Measurements from ENCODE around the gene TRAPPC10. TPM values are rescaled to one million over a fixed set of nuclear protein-coding genes. Genes with fewer than 3 reads are reported as not detected.
"Not testable (repeated sequence)": the region's sequence is repeated elsewhere in the genome, so short reads cannot be mapped to it uniquely, and the experiment has no call there.

TRAPPC10 gene
- total and polyA plus RNA-seq, 5 donors = 7.6 to 23.3 (median 19.0) TPM

DNA sequence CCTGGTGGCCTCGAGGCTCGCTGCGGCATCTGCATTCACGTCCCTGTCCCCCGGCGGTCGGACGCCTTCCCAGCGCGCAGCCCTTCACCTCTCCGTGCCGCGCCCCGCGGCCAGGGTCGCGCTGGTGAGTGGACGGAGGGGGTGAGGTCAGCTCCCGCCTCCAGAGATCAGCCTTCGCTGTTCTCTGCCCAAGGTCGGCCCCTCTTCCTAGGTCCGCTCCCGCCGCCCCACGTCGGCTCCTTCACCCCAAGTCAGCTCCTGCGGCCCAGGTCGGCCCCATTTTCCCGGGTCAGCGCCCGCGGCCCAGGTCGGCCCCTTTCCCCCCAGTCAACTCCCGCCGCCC is 121.6 kb downstream of the TRAPPC10 start:
- not testable (repeated sequence) for H3K4me3 ChIP-seq (ENCODE audit: low read length)
- no CpG with 5 or more reads among the region's 35 CpGs for WGBS
- peak in 1 of 2 donors; percentile 23 for ATAC-seq

DNA sequence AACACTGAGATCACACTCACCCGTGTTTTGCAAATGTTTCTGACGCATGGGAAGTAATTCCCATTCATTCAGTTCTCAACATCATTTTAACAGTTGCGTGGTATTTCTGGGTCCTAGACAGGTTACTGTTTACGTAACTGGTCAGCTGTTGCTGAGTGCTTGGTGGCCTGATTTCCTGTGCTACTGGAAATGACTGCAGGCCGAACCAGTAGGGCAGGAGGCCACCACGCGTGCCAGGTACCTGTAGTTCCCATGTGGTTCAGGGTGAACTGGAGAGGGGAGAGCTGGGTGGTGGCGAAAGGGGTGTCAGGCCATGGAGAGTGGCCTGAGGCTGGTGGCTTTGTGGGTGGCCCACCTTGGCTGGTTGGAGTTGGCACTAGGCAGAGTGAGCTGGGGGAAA is 122.6 kb downstream of the TRAPPC10 start:
- H3K4me1 ChIP-seq (ENCODE audit: control insufficient read depth, insufficient read depth, low read length); DNase-seq; H3K27ac ChIP-seq (ENCODE audit: low read length); ATAC-seq; H3K9me3 ChIP-seq (ENCODE audit: control insufficient read depth, low read length); intact Hi-C loops (cut with DNase I); H3K4me3 ChIP-seq (ENCODE audit: low read length); H3K27me3 ChIP-seq (ENCODE audit: control insufficient read depth, insufficient read depth): not testable (repeated sequence)
- WGBS = no CpG with 5 or more reads among the region's 8 CpGs

More for the DNA sequence above, 121.6 kb downstream of the TRAPPC10 start:
- intact Hi-C loops (cut with DNase I); H3K27ac ChIP-seq (ENCODE audit: low read length); H3K9me3 ChIP-seq (ENCODE audit: control insufficient read depth, low read length); H3K27me3 ChIP-seq (ENCODE audit: control insufficient read depth, insufficient read depth); DNase-seq; H3K4me1 ChIP-seq (ENCODE audit: control insufficient read depth, insufficient read depth, low read length): not testable (repeated sequence)

DNA sequence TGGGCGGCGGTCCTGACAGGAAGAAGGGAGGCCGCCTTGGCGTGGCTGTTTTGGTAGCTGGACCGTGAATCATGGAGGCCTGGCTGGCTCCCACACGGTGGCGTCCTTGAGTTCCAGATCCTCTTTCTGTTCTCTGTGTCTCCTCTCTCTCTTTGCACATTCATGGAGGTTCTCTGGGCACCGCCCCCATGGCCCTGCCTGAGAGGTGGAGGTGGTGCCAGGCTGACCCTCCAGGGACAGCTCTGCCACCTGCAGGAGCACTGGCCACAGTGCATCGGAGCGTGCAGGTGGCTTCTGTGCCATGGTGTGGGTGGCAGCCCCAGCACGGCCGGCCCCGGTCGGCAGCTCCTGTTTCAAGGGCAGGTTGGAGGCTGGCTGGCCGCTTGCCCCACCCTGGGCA is 125.9 kb downstream of the TRAPPC10 start:
- H3K27me3 ChIP-seq (ENCODE audit: control insufficient read depth, insufficient read depth); H3K9me3 ChIP-seq (ENCODE audit: control insufficient read depth, low read length); H3K4me1 ChIP-seq (ENCODE audit: control insufficient read depth, insufficient read depth, low read length); intact Hi-C loops (cut with DNase I); H3K27ac ChIP-seq (ENCODE audit: low read length); H3K4me3 ChIP-seq (ENCODE audit: low read length): not testable (repeated sequence)
- DNase-seq (peak in 1 of 3 donors; percentile 44), ATAC-seq (peak; percentile 2 to 10)
- no CpG with 5 or more reads among the region's 15 CpGs for WGBS

DNA sequence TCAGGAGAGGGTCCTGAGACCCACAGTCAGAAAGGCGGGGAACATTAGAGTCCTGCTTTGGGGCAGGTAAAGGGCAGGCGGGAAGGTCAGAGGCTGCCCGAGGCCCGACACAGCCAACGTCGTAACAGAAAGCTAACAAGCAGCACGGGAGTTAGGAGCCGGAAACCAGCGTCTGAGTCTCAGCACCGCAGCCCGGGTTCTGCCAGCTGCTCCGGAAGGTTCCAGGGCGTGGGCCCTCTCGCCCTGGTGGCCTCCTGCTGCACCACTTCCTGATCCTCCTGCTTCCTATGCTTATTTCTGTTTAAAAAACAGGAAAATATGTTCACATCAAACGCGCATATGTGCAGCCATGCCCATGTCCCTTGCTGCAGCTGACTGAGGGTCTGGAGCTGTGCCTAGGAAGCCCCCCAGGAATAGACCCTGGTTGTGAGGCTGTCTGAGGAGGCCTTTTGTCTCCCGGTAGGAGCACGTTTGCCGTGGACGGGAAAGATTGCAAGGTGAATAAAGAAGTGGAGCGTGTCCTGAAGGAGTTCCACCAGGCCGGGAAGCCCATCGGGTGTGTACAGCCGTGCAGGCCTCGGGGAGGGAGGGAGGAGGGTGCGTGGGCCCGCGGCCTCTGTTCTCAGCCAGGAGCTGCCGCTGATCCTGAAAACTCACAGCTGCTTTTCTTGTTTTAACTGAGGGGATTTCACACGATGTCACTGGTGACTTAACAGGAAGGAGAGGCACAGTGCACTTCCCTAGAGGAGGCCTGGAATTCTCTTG is 127.9 kb downstream of the TRAPPC10 start:
- WGBS = 49% methylated on average over 6 of the region's 30 CpGs
- H3K27ac ChIP-seq (ENCODE audit: low read length); H3K27me3 ChIP-seq (ENCODE audit: control insufficient read depth, insufficient read depth); H3K4me1 ChIP-seq (ENCODE audit: control insufficient read depth, insufficient read depth, low read length); H3K9me3 ChIP-seq (ENCODE audit: control insufficient read depth, low read length); H3K4me3 ChIP-seq (ENCODE audit: low read length); intact Hi-C loops (cut with DNase I): not testable (repeated sequence)
- ATAC-seq (peak; percentile 38 to 68), DNase-seq (peak in 1 of 3 donors; percentile 49)

DNA sequence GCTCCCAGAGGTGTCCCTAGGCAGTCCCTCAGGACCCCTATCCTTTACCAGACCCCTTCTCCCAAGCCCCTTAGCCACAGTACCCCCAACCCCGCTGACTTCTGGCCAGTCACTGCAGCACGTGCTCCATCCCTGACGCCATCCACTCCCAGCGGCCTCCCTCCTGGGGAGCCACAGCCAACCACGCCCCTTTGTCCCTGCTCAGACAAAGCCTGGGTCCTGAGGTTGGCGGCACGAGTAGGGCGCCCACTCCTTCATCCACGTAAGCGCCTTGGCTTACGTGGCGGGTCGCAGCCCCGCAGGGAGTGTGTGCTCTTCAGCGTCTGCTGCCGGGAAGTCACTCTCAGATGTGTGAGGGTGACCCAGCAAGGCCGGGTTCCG is 128.4 kb downstream of the TRAPPC10 start:
- H3K27me3 ChIP-seq (ENCODE audit: control insufficient read depth, insufficient read depth); H3K4me1 ChIP-seq (ENCODE audit: control insufficient read depth, insufficient read depth, low read length); H3K27ac ChIP-seq (ENCODE audit: low read length); H3K9me3 ChIP-seq (ENCODE audit: control insufficient read depth, low read length); DNase-seq; H3K4me3 ChIP-seq (ENCODE audit: low read length); intact Hi-C loops (cut with DNase I): not testable (repeated sequence)
- ATAC-seq = peak; percentile 7 to 38
- WGBS = no CpG with 5 or more reads among the region's 18 CpGs

DNA sequence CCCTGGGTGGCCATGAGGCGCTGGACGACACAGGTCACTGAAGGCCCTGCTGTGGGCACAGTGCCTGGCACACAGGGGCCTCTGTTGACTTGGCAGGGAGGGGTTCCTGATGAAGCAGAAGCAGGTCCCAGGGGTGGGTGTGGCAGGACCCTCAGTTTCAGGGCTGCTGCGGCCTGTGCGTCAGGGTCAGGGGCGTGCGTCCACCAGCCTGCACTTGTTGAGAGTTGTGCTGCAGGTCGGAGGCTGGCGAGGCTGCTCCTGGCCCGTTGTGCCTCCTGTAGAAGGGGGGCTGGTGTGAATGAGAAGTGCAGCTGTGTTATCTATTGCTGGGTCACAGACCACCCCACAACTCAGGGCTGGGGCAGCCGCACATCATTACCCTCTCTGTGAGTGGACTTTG is 130.4 kb downstream of the TRAPPC10 start:
- H3K4me3 ChIP-seq (ENCODE audit: low read length); ATAC-seq; H3K27ac ChIP-seq (ENCODE audit: low read length); H3K9me3 ChIP-seq (ENCODE audit: control insufficient read depth, low read length); H3K27me3 ChIP-seq (ENCODE audit: control insufficient read depth, insufficient read depth); H3K4me1 ChIP-seq (ENCODE audit: control insufficient read depth, insufficient read depth, low read length); intact Hi-C loops (cut with DNase I): not testable (repeated sequence)
- WGBS = no CpG with 5 or more reads among the region's 10 CpGs
- DNase-seq = peak in 1 of 3 donors; percentile 32

DNA sequence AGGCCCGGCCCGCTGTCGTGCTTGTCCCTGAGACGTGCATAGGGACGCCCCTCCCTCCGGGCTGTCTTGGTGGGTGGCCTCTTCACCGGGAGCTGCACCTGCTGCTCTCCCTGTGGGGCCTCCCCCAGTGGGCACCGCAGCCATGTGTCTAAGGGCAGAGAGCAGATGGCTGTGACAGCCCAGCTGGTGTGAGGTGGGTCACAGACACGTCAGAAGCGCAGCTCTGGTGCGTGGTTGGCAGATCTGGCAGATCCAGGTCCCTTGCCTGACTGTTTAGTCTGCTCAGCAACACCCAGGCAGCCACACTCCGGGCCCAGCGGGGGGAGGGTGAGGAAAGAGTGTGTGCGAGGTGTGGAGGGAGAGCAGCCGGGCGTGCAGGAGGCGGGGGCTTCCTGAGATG is 131.3 kb downstream of the TRAPPC10 start:
- intact Hi-C loops (cut with DNase I); H3K4me1 ChIP-seq (ENCODE audit: control insufficient read depth, insufficient read depth, low read length); H3K27me3 ChIP-seq (ENCODE audit: control insufficient read depth, insufficient read depth); ATAC-seq; H3K27ac ChIP-seq (ENCODE audit: low read length); H3K4me3 ChIP-seq (ENCODE audit: low read length); H3K9me3 ChIP-seq (ENCODE audit: control insufficient read depth, low read length); DNase-seq: not testable (repeated sequence)
- no CpG with 5 or more reads among the region's 17 CpGs for WGBS

DNA sequence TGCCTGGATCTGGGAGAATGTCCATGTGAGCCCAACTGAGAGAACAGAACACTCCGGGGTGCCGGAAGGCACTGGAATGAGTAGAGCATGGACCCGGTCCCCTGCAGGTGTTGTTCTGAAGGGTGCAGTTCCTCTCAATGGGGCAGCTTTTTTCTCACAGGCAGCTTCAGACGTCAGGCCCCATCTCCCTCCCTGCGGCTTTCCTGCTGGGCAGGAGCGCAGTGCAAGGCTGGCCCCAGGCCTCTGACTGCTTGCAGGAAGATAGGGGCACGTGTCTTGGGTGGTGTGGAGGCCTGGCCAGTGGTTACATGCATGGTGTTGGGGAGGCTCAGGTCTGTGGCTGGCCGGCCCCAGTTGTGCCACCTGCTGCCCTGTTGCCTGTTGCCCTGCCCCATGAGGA is 131.9 kb downstream of the TRAPPC10 start:
- intact Hi-C loops (cut with DNase I); H3K9me3 ChIP-seq (ENCODE audit: control insufficient read depth, low read length); ATAC-seq; H3K4me1 ChIP-seq (ENCODE audit: control insufficient read depth, insufficient read depth, low read length); H3K27ac ChIP-seq (ENCODE audit: low read length); H3K27me3 ChIP-seq (ENCODE audit: control insufficient read depth, insufficient read depth); H3K4me3 ChIP-seq (ENCODE audit: low read length): not testable (repeated sequence)
- WGBS = no CpG with 5 or more reads among the region's 8 CpGs
- DNase-seq = peak in 1 of 3 donors; percentile 36

DNA sequence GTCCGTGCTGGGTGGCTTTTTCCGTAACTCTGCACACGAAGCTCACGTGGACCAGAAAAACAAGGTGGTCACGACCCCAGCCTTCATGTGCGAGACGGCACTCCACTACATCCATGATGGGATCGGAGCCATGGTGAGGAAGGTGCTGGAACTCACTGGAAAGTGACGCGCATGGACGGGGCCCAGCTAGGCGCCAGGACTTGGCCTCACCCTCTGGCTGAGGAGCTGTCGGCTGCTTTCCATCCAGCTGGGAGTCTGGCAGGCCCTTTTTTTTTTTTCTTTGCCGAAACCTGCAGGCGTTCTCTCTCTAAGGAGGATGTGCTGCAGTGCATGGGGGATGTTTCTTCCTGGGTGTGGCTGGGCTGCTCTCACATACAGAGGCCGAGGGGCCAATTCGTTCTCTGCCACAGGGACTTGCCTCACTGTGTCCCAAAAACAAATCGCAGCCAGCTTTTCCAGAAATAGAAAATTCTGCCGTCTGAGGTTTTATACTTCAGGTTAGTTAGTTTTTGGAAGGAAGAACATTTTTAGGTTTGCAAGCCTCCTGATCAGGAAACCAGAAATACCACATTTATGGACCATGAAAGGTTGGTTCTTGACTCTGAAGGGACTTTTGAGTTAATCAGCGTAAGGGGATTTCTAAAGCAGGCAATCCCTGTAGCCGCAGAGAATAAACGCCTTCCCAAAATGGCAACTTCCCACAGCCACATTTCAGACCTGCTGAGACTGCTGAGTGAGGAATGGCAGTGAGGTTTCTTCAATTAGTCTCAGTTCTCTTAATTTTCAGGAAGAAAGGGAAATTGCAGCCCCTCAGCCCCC is 132.9 kb downstream of the TRAPPC10 start:
- H3K27ac ChIP-seq (ENCODE audit: low read length); H3K4me3 ChIP-seq (ENCODE audit: low read length); H3K4me1 ChIP-seq (ENCODE audit: control insufficient read depth, insufficient read depth, low read length); DNase-seq; H3K27me3 ChIP-seq (ENCODE audit: control insufficient read depth, insufficient read depth); H3K9me3 ChIP-seq (ENCODE audit: control insufficient read depth, low read length); intact Hi-C loops (cut with DNase I): not testable (repeated sequence)
- ATAC-seq = peak; percentile 2 to 47
- WGBS = no CpG with 5 or more reads among the region's 22 CpGs

DNA sequence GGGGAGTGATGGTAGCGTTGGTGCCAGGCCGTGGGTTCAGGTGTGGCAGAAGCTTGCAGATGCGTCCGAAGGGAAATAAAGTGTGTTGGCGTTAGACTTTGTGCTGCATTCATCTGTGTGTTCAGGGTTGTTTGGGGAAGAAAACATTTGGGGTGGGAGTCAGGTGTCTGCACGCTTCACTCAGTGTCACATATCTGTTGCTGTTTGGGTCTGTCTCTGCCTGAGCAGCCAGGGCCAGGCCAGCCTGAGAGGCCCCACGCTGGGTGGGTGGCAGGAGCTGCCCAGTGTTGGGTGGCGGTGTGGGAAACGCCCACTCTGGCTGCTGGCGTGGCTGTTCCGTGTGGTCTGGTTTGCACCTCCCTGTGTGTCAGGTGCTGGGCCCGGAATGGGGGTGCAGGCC is 133.5 kb downstream of the TRAPPC10 start:
- H3K27ac ChIP-seq (ENCODE audit: low read length); H3K27me3 ChIP-seq (ENCODE audit: control insufficient read depth, insufficient read depth); ATAC-seq; H3K4me1 ChIP-seq (ENCODE audit: control insufficient read depth, insufficient read depth, low read length); H3K4me3 ChIP-seq (ENCODE audit: low read length); intact Hi-C loops (cut with DNase I); H3K9me3 ChIP-seq (ENCODE audit: control insufficient read depth, low read length); DNase-seq: not testable (repeated sequence)
- WGBS = no CpG with 5 or more reads among the region's 12 CpGs

DNA sequence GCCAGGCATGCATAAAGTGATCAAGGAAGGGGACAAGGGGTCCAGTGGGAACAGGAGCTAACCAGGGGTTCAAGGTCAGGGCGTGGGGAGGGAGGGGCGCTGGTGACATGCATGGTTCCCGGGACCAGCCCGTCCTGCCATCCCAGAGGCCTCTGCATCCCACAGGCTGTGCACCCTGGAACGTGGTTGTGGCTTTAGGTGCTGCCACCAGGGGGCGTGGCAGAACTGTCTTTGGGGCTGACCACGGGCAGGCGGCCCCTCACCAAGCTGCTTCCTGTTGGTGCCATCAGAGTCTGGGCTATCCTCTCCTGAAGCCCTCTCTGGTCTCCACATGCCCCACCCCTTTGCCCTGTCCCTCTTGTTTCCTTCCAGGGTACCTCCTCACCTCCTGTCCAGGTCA is 135.0 kb downstream of the TRAPPC10 start:
- ATAC-seq = peak; percentile 54 to 67
- H3K4me1 ChIP-seq (ENCODE audit: control insufficient read depth, insufficient read depth, low read length); H3K4me3 ChIP-seq (ENCODE audit: low read length); H3K27ac ChIP-seq (ENCODE audit: low read length); H3K27me3 ChIP-seq (ENCODE audit: control insufficient read depth, insufficient read depth); intact Hi-C loops (cut with DNase I); DNase-seq; H3K9me3 ChIP-seq (ENCODE audit: control insufficient read depth, low read length): not testable (repeated sequence)
- WGBS = no CpG with 5 or more reads among the region's 8 CpGs
